Karpas-422 (cell line): ENCODE data around the gene PDZD2. TPM values are rescaled to one million over a fixed set of nuclear protein-coding genes. Genes with fewer than 3 reads are reported as not detected.
A peak's percentile ranks its signal among the peaks of the same experiment; 100 is the strongest.

Experiments used
- DNase-seq: peaks from one replicate; pipeline ENCODE4 v3.0.0-alpha.2; 2015
- H2AFZ ChIP-seq: fragments of 200-600 bp; sonication (generic); 2 replicates; pipeline ENCODE4 v1.6.1; 2014; ENCODE audit warnings: antibody characterized with exemption, low read length, mixed read lengths
- H3K27ac ChIP-seq: fragments of 200-600 bp; sonication (generic); 2 replicates; pipeline ENCODE4 v1.5.1; 2014; ENCODE audit warnings: mild to moderate bottlenecking, low read length, moderate library complexity
- H3K27me3 ChIP-seq: fragments of 200-600 bp; sonication (generic); 2 replicates; pipeline ENCODE4 v1.6.1; 2014; ENCODE audit warnings: low read length, mixed read lengths
- H3K36me3 ChIP-seq: fragments of 200-600 bp; sonication (generic); 2 replicates; pipeline ENCODE4 v1.6.1; 2014; ENCODE audit warnings: low read length, mixed read lengths; ENCODE audit not compliant: insufficient read depth
- H3K4me1 ChIP-seq: fragments of 200-600 bp; sonication (generic); 2 replicates; pipeline ENCODE4 v1.6.1; 2014; ENCODE audit warnings: mild to moderate bottlenecking, low read length, mixed read lengths
- H3K4me2 ChIP-seq: fragments of 200-600 bp; sonication (generic); 2 replicates; pipeline ENCODE4 v1.6.1; 2014; ENCODE audit warnings: low read length, low read depth, mild to moderate bottlenecking; ENCODE audit not compliant: poor library complexity, severe bottlenecking
- H3K4me3 ChIP-seq: fragments of 200-600 bp; sonication (generic); 2 replicates; pipeline ENCODE4 v1.5.1; 2014; ENCODE audit warnings: mild to moderate bottlenecking, antibody characterized with exemption, low read length, mixed read lengths
- H3K79me2 ChIP-seq: fragments of 200-600 bp; sonication (generic); 2 replicates; pipeline ENCODE4 v1.6.1; 2014; ENCODE audit warnings: mild to moderate bottlenecking, low read length, mixed read lengths
- H3K9ac ChIP-seq: fragments of 200-600 bp; sonication (generic); 2 replicates; pipeline ENCODE4 v1.6.0; 2014; ENCODE audit warnings: low read length
- H3K9me2 ChIP-seq: fragments of 200-600 bp; sonication (generic), shearing (Covaris generic); replicated peaks from 2 replicates; pipeline ENCODE4 v1.6.0; 2014; ENCODE audit warnings: mild to moderate bottlenecking, low read length, moderate library complexity; ENCODE audit not compliant: insufficient read depth
- H3K9me3 ChIP-seq: fragments of 300-700, 200-600 bp; sonication (generic); 2 replicates; pipeline ENCODE4 v1.6.1; 2014; ENCODE audit warnings: low read length, mixed read lengths
- H4K20me1 ChIP-seq: fragments of 200-600 bp; sonication (generic); 2 replicates; pipeline ENCODE4 v1.6.1; 2014; ENCODE audit warnings: mild to moderate bottlenecking, antibody characterized with exemption, low read length, low read depth; ENCODE audit not compliant: insufficient read depth
- total RNA-seq: library from RNA; depleted of rRNA; stranded (reverse); fragments of >200 nt; shearing (Covaris generic); gene quantifications from 2 replicates; pipeline ENCODE4 v1.2.3, GENCODE V29; 2014; ENCODE audit warnings: low replicate concordance

PDZD2 gene
- total RNA-seq, 1 experiment from 2014 or later, result not detected

GRCh38 chr5:32150366-32150765, 511.4 kb downstream of the PDZD2 start:
- Histone ChIP-seq H3K79me2 (peaks cover 100% of the 10 kb centered on the region), H3K27me3 (no peaks in the 10 kb centered on the region), H3K27ac (no peak overlapping the region), H3K9me2 (no peaks in the 10 kb centered on the region), H3K9ac (no peak overlapping the region), H3K4me1 (peaks cover 6% of the 10 kb centered on the region; the same call in 1 of the 2 replicates), H3K9me3 (no peaks in the 10 kb centered on the region), H3K4me2 (no peak overlapping the region), H4K20me1 (peaks cover 17% of the 10 kb centered on the region; the same call in 1 of the 2 replicates), H3K4me3 (no peak overlapping the region), H2AFZ (no peak overlapping the region), H3K36me3 (peaks cover 14% of the 10 kb centered on the region; the same call in 1 of the 2 replicates)
- DNase-seq, result no peak

DNA sequence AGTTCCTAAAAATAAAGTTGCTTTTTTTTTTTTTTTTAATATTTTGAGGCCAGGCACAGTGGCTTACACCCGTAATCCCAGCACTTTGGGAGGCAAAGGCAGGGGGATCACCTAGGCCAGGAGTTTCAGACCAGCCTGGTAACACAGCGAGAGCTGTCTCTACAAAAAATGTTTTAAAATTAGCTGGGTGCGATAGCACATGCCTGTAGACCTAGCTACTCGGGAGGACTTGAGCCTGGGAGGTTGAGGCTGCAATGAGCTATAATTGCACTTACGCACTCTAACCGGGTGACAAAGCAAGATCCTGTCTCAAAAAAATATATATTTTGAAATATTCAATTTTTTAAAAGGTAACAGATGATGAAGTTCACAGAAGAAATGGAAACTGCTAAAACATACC, 512.3 kb downstream of the PDZD2 start:
- peaks cover 16% of the 10 kb centered on the region; the same call in 1 of the 2 replicates for H4K20me1 ChIP-seq
- no peaks in the 10 kb centered on the region for H3K9me2 ChIP-seq
- H3K79me2 ChIP-seq, result peaks cover 100% of the 10 kb centered on the region
- no peak overlapping the region for H3K9ac ChIP-seq
- H3K9me3 ChIP-seq, result no peaks in the 10 kb centered on the region
- H3K4me1 ChIP-seq, result peaks cover 6% of the 10 kb centered on the region; the same call in 1 of the 2 replicates
- 0 out of 2 replicates have a peak overlapping the region, but pooled peaks have one; percentile 9 for H3K27ac ChIP-seq
- no peak for DNase-seq
- peaks cover 14% of the 10 kb centered on the region; the same call in 1 of the 2 replicates for H3K36me3 ChIP-seq
- no peak overlapping the region for H3K4me3 ChIP-seq
- no peak overlapping the region for H2AFZ ChIP-seq
- H3K4me2 ChIP-seq, result no peak overlapping the region
- H3K27me3 ChIP-seq, result no peaks in the 10 kb centered on the region

GRCh38 chr5:32153723-32154122, 514.8 kb downstream of the PDZD2 start:
- peaks cover 6% of the 10 kb centered on the region; the same call in 1 of the 2 replicates for H3K4me1 ChIP-seq

GRCh38 chr5:32155211-32155610, 516.3 kb downstream of the PDZD2 start:
- no peaks in the 10 kb centered on the region for H3K9me3 ChIP-seq
- H3K27me3 ChIP-seq, result no peaks in the 10 kb centered on the region
- no peak overlapping the region for H3K27ac ChIP-seq
- peaks cover 98% of the 10 kb centered on the region for H3K79me2 ChIP-seq
- no peak overlapping the region for H3K4me2 ChIP-seq
- H3K4me1 ChIP-seq, result peaks cover 9% of the 10 kb centered on the region; the same call in 1 of the 2 replicates
- no peak overlapping the region for H2AFZ ChIP-seq
- H3K9me2 ChIP-seq, result no peaks in the 10 kb centered on the region
- no peak overlapping the region for H3K4me3 ChIP-seq
- peaks cover 23% of the 10 kb centered on the region; the same call in 1 of the 2 replicates for H4K20me1 ChIP-seq
- H3K36me3 ChIP-seq, result peaks cover 14% of the 10 kb centered on the region; the same call in 1 of the 2 replicates
- no peak for DNase-seq
- H3K9ac ChIP-seq, result no peak overlapping the region

More at GRCh38 chr5:32153723-32154122, 514.8 kb downstream of the PDZD2 start:
- no peak overlapping the region for H3K9ac ChIP-seq
- peaks cover 23% of the 10 kb centered on the region; the same call in 1 of the 2 replicates for H4K20me1 ChIP-seq
- no peak overlapping the region for H2AFZ ChIP-seq
- H3K9me3 ChIP-seq, result no peaks in the 10 kb centered on the region
- H3K27me3 ChIP-seq, result no peaks in the 10 kb centered on the region
- peaks cover 14% of the 10 kb centered on the region; the same call in 1 of the 2 replicates for H3K36me3 ChIP-seq
- H3K9me2 ChIP-seq, result no peaks in the 10 kb centered on the region
- no peak for DNase-seq
- no peak overlapping the region for H3K4me2 ChIP-seq
- H3K4me3 ChIP-seq, result no peak overlapping the region
- no peak overlapping the region for H3K27ac ChIP-seq
- H3K79me2 ChIP-seq, result peaks cover 98% of the 10 kb centered on the region

DNA sequence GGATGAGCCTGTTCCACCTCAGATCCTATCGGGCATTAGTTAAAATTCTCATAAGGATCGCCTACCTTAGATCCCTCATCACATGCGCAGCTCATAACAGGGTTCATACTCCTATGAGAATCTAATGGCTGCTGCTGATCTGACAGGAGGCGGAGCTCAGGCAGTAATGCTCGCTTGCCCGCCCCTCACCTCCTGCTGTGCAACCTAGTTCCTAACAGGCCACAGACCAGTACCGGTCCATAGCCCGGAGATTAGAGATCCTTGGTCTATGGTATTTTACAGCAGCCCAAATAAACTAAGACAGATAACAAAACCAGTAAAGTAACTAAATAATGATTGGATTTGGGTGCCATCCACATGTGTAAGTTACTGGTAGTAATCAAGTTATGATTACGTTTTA, 517.7 kb downstream of the PDZD2 start:
- Histone ChIP-seq H3K36me3 (peaks cover 14% of the 10 kb centered on the region; the same call in 1 of the 2 replicates), H2AFZ (no peak overlapping the region)

DNA sequence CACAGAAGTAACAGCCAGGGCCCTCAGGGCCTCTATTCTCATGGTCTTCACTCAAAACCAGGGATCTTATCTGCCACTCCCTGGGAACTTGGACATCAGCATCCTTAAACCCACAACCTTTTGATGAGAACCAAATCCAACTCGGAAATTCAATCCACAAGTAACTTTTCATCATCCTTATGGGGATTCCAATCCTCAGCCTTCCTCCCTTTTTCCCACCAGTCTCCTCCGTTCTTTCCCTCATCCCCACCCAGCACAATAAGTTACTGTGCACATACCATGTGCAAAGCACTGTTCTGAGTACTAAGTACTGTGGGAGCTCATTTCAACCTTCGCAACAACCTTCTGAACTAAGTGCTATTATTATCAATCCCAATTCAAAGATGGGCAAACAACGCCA, 518.1 kb downstream of the PDZD2 start:
- H3K9me2 ChIP-seq, result no peaks in the 10 kb centered on the region
- H3K36me3 ChIP-seq, result peaks cover 14% of the 10 kb centered on the region; the same call in 1 of the 2 replicates
- no peak overlapping the region for H3K4me3 ChIP-seq
- H2AFZ ChIP-seq, result no peak overlapping the region
- H3K79me2 ChIP-seq, result peaks cover 94% of the 10 kb centered on the region
- H3K9me3 ChIP-seq, result no peaks in the 10 kb centered on the region
- no peak overlapping the region for H3K4me2 ChIP-seq
- no peak overlapping the region for H3K27ac ChIP-seq
- H3K9ac ChIP-seq, result no peak overlapping the region
- H3K4me1 ChIP-seq, result peaks cover 9% of the 10 kb centered on the region; the same call in 1 of the 2 replicates
- no peak for DNase-seq
- no peaks in the 10 kb centered on the region for H3K27me3 ChIP-seq
- H4K20me1 ChIP-seq, result peaks cover 20% of the 10 kb centered on the region; the same call in 1 of the 2 replicates

More for the DNA sequence above, 517.7 kb downstream of the PDZD2 start:
- Histone ChIP-seq H3K4me1 (peaks cover 9% of the 10 kb centered on the region; the same call in 1 of the 2 replicates), H3K9me3 (no peaks in the 10 kb centered on the region), H3K4me3 (no peak overlapping the region), H4K20me1 (peaks cover 20% of the 10 kb centered on the region; the same call in 1 of the 2 replicates), H3K27me3 (no peaks in the 10 kb centered on the region), H3K9me2 (no peaks in the 10 kb centered on the region), H3K4me2 (no peak overlapping the region), H3K9ac (no peak overlapping the region), H3K27ac (no peak overlapping the region), H3K79me2 (peaks cover 96% of the 10 kb centered on the region)
- no peak for DNase-seq

DNA sequence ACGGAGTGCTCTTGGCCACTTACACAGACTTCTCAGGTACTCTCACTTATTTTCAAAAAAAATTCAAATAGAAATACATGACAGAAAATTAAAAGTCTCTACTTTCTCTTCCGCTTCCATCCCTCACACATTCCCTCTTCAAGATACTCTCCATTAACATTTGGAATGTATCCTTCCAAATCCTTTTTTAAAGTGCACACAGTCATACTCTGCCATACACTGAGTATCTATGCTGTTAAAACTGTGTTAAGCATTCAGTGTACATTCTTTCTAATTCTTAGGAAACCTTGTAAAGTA, 519.7 kb downstream of the PDZD2 start:
- Histone ChIP-seq H3K9ac (no peak overlapping the region), H3K79me2 (peaks cover 92% of the 10 kb centered on the region), H2AFZ (no peak overlapping the region), H3K4me2 (no peak overlapping the region), H3K9me3 (no peaks in the 10 kb centered on the region), H3K4me1 (peaks cover 11% of the 10 kb centered on the region), H3K9me2 (no peaks in the 10 kb centered on the region), H3K27me3 (no peaks in the 10 kb centered on the region), H3K4me3 (no peak overlapping the region), H4K20me1 (peaks cover 11% of the 10 kb centered on the region; the same call in 1 of the 2 replicates), H3K27ac (no peak overlapping the region), H3K36me3 (peaks cover 6% of the 10 kb centered on the region; the same call in 1 of the 2 replicates)
- no peak for DNase-seq

DNA sequence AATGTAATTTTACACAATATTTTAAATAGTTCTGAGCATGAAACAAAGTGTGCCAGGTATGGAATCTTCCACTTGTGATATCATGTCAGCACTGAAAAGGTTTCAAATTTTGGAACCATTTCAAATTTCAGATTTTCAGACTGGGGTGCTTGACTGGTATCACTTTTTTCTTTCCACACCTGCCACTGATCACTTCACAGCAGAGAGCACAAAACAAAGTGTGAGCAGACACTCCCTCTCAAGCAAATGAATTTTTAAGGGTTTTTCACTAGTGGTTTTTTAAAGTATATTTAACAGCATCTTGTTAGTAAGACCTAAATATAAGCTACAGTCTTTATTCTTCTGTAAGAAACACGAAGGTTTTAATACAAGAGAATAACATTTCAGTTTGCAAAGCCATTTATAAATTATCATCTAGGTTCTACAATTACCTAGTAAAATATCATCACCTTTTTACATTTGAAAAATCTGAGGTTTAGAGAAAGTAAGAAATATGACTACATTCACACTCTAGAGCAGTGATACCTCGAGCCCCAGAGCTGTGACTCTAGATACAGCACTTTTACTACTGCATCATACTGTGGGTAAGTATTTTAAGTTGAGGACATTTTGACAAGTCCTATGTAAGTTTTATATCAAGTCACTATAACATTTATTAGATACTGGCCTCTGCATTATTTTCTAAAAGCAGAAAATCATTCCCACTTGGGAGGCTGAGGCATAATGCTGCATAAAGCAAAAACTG, 520.6 kb downstream of the PDZD2 start:
- Histone ChIP-seq H3K4me2 (no peak overlapping the region), H2AFZ (no peak overlapping the region), H3K27ac (peak overlapping the region; percentile 16), H3K9ac (no peak overlapping the region), H3K36me3 (peaks cover 3% of the 10 kb centered on the region; the same call in 1 of the 2 replicates), H3K4me3 (no peak overlapping the region), H3K27me3 (no peaks in the 10 kb centered on the region), H3K9me3 (no peaks in the 10 kb centered on the region), H3K79me2 (peaks cover 92% of the 10 kb centered on the region), H4K20me1 (peaks cover 9% of the 10 kb centered on the region; the same call in 1 of the 2 replicates), H3K9me2 (no peaks in the 10 kb centered on the region), H3K4me1 (peaks cover 15% of the 10 kb centered on the region)
- DNase-seq, result no peak
